HG03064 (cell line): ENCODE results near the gene SPNS2.

Source experiments
- ATAC-seq: cut with Tn5 transposase; IDR thresholded peaks from one replicate; pipeline ENCODE4 v1.9.1; 2021; ENCODE audit warnings: low read depth; ENCODE audit not compliant: unreplicated experiment

SPNS2 gene

DNA sequence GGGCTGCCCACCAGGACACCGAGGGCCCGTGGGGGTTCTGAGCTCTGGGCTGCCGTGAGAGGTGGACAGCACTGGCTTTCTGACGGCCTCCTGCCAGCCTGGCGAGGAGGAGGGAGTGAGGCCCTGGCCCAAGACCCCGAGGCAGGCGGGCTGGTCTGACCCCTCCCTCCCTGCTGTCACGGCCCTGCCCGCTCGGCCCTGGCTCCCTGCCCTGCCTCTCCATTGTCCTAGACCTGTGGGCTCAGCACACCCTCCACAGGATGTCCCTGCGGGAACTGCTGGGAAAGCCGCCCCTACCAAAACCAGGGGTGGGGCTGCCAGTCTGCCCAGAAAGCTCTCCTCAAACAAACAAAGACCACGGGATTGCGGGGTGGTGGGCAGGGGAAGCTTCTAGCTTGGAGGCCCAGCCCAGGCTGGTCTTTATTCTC, 20.7 kb downstream of the SPNS2 start:
- no peak for ATAC-seq

DNA sequence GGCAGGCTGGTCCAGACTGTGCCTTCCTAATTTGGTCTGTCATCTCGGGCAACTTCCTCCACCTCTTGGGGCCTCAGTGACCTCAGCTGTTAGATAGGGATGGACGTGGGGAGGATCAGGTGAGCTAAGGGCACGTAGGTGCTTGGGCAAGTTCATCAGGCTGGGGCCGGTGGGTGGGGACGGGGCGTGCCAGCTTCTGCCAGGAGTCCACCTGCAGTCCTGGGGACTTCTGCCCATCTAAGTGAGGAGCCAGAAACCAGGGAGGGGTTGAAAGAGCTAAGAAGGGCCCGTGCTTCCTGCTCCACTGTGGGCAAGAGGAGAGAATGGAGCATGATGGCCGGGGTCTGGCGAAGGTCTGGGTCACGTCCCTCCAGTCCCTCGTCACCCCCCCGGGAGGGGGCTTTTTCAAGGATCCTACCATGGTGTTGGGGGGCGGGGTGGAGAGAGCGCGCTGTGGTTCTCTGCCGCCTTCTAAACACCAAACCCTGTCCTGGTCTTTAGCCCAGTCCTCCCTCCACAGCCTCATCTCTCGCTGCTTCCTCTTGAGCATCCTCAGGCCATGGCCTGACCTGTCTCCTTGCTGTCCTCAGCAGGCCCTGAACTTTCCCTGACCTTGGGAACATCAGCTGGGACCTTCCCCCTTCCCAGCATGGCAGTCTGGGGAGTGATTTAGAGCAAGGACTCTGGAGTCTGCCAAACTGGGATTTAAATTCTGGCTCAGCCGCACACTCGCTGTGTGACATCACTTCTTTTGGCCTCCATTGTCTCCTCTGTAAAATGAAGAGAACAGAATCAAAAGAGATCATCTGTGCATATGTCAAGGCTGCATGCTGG, 21.6 kb downstream of the SPNS2 start:
- no peak for ATAC-seq

DNA sequence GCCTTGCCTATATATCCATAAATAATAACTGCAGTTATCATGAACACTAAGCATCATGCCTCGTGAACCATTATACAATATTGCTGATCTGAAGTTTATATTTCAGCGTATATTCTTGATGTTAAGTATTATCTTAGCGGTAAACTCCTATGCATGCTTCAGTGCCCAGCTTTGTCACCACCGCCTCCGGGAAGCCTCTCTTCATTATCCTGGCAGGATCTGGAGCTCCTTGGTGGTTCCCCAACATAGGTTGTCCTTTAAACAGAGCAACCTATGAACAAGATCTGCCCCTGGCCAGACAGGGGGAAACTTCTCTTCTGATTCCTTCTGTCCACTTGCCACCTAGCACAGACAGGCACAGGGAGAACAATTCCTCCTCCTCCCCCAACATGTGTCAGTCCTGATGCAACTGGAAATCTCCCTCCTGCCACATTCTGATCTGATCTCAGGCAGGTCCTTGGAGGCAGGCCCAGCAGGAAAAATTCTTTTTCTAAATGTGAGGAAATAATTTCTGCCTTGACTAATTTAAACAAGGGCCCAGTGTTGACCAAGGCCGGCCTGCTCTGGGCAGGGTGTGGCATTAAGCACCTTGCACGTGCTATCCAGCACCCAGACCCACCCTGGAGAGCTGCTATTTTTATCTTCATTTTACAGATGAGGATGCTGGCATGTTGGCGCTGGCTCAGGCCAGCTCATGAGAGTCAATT, 22.4 kb downstream of the SPNS2 start:
- ATAC-seq, result no peak

DNA sequence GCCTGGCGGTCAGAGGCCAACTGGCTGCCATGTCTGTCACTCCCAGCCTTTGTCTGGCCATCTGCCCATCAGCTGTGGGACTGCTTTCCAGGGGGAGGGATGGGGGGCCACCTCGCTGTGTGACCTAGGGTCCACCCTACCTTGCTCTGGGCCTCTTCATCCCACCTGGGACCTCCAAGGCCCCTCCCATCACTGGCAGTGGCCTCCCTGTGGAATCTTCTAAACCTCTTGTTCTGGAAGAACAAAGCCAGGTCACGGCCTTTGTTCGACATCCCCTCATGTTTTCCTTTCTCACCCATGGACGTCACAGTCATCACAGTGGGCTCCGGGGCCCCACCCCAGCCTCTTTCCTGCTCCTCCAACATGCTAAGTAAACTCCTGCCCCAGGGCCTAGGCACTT, 24.0 kb downstream of the SPNS2 start:
- ATAC-seq, result no peak

DNA sequence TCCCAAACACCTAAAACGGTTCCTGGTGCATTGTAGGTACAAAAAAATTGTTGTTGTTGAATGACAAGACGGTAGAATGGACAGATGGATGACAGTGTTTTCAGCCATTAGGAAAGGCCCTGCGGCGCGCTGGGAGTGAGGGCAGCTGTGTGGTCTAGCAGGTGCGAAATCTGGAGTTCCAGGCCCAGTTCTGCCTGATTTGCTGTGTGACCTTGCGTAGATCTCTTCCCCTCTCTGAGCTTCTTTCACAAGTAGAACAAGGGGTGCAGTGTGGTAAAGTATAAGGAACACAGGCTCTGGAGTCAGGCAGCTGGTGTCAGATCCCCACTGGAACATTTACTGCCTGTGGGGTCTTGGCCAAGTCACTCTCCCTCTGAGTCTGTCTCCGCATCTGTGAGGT, 25.3 kb downstream of the SPNS2 start:
- ATAC-seq, result no peak

DNA sequence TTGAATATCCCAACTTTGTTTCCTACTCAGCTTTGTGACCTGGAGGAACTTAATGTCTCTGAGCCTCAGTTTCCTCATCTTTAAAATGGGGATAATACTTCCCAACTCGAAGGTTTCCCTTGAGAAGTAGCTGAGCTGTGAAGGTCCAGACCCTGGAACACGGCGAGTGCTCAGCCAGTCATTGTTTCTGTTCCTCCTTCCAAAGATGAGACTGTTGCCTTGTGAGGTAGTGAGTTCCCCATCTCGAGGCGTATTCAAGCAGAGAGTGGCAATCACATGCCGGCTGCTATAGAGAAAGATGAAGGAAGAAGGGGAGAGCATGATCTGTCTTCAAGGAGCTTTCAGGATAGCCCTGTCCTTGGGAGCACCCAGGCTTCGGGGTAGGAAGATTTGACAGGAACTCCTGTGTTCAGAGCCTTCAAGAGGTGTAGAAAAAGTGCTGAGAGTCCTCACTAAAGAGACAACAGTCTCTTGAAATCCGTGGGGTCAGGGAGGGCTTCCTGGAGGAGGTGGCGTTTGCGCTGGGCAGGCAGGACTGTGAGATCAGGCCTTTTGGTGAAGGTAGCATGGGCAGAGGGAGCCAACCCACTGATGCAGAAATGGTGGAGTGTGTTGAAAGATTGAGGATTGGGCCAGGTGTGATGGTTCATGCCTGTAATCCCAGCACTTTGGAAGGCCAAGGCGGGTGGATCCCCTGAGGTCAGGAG, 27.2 kb downstream of the SPNS2 start:
- ATAC-seq, result no peak

DNA sequence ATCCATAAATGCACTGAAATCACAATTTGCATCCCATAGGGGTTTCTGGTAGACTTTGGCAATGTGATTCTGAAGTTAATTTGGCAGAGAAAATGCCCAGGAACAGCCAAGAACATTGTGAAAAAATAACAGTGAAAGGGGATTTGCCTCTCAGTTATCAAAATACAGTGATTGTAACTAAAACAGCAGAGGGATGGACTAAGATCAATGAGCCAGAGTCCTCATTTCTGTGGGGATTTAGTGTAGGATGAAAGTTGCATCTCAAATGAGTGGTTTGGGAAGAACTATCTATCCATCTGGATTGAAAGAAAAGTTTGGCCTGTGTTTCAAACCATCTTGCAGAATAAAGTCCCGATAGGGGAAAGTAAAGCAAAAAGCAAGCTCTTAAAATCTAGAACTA, 28.5 kb downstream of the SPNS2 start:
- no peak for ATAC-seq

DNA sequence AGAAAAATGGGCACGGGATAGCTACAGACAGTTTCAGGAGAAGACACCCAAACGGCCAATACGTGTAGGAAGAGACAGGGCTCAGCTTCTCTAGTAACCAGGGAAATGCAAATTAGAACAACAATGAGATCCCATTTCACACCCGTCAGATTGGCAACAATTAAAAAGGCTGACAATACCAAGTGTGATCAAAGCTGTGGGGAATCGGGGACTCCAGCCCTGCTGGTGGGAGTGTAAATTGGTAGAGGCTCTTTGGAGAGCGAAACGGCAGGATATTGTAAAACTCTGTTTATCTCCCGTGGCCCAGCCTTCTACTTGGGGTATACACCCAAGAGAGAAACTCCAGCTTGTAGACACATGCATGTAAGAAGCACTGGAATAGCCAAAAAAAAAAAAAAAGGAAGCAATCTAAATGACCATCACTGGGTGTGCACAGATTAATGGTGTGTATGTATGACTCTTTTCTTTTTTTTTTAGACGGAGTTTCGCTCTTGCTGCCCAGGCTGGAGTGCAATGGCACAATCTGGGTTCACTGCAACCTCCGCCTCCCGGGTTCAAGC, 29.0 kb downstream of the SPNS2 start:
- no peak for ATAC-seq

DNA sequence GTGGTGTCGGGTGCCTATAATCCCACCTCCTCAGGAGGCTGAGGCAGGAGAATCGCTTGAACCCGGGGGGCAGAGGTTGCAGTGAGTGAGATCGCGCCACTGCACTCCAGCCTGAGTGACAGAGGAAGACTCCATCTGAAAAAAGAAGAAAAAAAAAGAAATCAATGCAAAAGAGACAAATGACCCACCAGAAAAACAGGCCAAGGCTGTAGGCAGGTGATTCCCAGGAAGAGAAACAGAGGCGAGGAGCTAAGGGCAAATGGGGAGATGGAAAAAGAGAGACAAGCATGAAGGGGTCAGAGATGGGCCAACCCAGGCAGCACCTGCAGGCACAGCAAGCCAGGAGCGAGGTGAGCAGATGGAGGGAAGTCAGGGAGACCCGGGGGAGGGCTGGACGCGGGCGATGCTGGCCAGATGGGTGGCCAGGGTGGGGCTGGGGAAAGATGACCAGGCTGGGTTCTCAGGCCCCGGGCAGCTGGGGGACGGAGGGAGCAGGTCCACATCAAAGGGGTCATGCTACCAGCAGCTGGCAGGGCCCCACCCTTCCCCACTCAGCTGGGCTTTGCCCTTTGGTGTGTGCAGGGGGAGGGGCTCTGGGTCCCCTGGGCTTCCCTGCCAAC, 31.0 kb downstream of the SPNS2 start:
- no peak for ATAC-seq

DNA sequence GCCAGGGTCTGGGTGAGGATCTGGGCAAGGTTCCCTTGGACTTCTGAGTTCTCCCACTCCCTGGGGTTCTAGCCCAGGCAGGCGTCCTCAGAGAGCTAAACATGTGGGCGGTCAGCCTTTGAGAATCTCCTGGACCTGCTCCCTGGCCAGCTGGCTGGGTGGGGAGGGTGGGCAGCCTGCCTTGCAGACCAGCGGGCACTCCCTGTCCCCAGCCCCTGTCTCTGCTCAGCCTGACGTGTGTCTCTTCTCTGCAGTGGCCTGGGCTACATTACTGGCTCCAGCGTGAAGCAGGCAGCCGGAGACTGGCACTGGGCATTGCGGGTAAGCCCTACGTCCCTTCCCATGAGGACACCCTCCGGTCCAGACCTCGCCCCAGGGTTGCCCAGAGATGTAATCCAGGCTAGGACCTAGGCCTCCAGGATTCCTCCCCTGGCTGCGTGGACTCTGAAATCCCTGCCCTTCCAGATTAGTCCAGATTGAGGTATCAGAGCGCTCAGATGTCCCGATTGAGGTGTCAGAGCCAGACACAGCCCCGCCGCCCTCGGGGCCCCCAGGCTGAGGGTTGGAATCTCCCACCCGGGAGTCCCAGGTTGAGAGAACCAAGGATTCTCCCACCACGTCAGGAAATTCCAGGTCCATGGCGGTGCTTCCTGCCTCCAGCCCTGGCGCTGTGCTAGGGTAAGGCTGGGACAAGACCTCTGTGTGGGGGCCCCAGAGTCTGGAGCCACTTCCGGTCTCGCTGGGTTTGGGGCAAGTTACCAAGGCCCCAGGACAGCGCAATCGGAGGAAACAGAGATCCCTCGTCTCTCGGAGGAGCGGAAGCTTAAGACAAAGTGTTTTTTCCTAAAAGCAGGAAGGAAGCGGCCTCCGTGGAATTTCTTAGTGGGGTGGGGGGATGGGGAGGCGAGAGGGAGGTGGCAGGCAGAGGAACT, 32.4 kb downstream of the SPNS2 start:
- ATAC-seq, result no peak

DNA sequence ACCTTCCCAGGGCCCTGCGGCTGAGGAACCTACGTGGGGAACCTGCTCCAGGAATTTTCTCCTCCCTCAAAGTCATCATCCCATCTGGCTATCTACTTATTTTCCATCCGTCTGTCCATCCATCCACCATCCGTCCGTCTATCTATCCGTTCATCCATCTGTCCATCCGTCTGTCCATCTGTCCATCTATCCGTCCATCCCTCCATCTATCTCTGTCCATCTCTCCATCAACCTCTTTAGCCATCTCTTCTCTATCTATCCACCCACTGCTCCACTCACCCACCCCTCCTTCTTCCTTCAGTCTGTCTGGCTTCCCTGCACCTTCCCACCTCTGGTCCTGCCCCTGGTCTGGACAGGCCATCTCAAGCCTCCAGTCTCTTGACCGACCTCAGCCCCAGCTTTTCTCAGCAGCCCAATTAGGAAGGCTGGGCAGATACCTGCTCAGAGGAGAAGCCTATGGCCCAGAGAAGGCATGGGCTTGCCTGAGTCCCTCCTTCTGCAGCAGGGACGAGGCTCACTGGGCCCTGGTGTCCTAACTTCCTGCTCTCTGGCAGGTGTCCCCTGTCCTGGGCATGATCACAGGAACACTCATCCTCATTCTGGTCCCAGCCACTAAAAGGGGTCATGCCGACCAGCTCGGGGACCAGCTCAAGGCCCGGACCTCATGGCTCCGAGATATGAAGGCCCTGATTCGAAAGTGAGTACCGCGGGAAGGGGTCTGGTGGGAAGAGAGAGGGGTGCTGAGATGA, 33.5 kb downstream of the SPNS2 start:
- no peak for ATAC-seq

DNA sequence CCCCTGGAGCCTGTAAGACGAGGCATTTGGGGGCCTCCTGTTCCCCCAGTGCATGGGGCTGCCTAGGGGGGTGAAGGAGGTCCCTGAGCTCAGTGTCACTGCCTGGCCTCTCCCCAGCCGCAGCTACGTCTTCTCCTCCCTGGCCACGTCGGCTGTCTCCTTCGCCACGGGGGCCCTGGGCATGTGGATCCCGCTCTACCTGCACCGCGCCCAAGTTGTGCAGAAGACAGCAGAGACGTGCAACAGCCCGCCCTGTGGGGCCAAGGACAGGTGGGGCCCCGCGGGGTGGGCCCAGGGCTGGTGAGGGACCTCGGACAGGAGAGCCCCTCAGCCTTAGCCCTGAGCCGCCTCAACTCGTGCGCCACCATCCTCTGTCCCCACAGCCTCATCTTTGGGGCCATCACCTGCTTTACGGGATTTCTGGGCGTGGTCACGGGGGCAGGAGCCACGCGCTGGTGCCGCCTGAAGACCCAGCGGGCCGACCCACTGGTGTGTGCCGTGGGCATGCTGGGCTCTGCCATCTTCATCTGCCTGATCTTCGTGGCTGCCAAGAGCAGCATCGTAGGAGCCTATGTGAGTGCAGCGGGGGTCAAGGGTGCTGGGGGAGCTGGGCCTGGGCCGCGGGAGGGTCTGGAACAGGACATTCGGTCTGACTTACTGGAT, 34.3 kb downstream of the SPNS2 start:
- no peak for ATAC-seq

DNA sequence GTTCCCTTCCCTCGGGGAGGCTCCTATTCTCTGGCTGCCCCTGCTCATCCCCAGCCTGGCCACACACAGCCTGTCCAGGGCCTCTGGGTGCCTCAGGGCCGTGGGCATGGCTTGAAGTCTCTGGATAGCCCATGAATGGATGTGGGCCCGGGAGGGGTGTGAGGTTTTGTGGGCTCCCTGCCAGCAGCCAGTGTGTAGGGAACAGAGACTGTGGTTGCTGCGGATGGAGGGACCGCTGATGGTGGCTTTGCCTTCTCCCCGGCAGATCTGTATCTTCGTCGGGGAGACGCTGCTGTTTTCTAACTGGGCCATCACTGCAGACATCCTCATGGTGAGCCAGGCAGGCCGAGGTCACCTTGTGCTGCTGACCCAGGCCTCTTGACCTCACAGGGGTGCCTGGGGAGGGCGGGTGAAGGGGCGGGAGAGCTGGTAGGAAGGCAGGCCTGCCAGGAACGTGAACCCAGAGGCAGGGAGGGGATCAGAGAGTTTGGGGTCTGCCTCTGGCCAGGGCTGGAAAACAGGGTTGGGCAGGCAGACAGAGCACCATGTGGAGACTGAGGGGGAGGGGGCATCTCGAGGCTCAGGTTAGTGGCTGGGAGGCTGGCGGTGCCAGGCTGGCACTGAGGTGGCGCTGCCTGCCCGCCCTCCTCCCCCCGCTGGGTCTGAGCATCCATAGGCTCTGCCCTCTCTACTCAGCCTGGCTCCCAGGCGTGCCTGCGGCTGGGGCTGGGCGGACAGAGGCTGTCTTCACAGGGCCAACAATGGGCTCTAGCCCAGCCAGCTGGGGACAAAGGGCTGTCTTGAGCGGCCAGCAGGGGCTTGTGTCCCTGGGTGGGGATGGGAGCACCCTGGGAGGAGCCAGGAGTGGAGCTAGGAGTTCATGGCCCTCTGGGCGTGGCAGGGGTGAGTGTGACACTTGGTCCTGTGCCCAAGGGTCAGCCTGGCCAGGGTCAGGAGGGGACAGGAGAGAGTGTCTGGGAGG, 35.1 kb downstream of the SPNS2 start:
- no peak for ATAC-seq

DNA sequence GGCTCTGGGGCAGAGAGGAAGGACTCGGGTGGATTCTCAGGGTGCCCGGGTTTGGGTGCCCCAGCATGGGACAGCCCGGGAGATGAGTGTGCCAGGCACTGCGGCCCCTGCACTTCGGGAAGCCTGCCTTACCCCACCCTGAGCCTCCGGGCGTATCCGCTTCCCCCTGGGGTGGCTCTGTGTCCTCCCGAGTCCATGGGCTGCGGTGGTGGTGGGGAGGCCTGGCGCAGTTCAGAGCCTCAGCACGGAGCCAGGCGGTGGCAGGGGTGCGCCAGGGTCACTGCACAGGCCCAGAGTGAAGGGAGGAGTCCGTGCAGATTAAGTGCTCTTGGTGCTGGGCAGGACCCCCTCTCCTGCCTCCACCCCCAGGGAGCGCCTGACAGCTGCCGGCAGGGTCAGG, 35.8 kb downstream of the SPNS2 start:
- no peak for ATAC-seq

DNA sequence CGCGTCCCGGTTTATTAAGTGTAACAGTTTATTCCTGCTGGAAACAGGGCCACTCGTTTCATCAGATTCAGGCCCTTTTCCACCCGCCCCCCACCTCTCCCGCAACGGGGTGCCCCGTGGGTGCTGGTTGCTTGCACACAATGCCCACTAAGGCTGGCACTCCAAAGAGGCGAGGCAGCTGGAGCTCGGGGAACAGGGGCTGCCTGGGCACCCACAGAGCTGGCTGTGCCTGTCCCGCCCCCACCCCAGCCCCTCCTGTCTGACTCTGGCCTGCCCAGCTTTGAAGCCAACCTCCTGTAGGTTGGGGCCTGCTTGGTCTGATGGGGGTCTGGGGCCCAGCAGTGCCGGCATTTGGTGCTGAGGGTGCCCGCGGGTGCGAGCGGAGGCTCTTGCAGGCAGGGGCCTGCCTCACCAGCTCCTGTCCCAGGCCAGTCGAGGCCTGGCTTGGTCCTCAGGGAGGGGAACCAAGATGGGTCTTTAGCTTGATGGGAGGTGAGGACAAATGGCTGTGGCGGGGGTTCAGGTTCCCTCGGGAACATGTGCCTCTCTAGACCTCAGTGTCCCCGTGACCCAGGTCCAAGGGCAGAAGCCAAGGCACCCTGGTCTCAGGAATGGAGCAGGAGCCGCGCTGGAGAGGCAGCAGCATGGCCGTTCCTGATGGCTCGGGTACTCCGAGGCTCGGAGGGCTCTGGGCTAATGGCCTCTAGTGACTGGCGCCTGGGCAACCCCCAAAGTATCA, 36.4 kb downstream of the SPNS2 start:
- ATAC-seq, result no peak

DNA sequence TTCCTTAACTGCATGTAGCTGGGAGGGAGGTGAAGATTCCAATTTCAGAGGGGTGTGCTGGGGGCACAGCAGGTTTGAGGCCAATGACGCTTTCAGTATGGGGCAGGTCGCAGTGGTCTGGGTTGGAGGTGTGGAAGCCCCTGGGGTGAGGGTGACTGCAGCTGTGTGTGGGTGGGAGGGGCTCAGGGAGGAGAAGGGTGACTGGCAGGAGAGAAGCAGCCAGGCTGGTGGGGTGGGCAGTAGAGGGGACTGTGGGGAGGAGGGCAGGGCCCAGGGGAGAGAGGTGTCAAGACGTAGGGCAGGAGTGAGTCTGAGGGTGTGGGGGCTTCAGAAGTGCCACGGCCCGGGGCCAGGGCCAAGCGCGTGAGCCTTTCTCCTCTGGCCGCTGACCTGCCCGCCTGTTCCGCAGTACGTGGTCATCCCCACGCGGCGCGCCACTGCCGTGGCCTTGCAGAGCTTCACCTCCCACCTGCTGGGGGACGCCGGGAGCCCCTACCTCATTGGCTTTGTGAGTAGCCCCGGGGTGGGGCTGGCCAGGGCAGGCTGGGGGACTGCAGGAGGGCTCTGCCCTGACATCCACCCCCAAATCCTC, 37.1 kb downstream of the SPNS2 start:
- no peak for ATAC-seq
